Measurements from ENCODE around the gene CLDN9.

Gene CLDN9

DNA sequence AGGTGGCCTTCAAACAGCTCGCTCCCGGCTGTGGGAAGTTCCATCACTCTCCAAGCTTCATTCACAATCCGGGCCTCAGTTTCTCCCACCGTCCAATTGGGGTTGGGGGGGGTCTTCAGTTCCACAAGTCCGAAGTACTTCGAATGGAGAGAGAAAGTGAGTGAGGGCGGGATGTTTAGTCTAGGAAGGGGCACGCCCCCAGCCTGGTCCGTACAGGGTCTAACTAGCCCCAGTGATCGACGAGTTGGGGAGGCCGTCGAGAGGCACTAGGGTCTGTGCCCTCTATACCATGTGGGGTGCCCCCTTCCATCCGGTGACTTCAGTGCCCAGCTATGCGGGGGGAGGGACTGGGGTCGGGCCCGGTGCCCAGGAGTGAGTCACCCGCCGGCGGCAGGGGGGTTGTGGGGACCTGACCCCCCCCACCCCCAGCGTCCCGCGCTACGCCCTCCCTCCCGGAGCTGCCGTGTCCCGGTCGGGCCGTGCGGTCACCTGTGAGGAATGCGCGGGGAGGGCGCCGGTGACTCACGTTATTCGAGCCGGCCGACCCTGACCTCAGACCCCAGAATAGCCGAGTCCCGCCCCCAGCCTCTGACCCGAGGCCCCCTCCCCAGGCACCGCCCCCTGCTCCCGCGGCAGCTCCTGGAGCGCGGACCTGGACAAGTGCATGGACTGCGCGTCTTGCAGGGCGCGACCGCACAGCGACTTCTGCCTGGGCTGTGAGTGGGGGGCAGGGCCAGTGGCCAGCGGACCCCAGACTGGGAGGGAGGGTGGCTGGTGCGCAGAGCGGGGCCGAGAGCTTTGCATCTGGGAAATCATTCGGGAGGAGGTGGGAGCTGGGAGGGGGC is 8.1 kb downstream of the CLDN9 start:
- no peak for DNase-seq

DNA sequence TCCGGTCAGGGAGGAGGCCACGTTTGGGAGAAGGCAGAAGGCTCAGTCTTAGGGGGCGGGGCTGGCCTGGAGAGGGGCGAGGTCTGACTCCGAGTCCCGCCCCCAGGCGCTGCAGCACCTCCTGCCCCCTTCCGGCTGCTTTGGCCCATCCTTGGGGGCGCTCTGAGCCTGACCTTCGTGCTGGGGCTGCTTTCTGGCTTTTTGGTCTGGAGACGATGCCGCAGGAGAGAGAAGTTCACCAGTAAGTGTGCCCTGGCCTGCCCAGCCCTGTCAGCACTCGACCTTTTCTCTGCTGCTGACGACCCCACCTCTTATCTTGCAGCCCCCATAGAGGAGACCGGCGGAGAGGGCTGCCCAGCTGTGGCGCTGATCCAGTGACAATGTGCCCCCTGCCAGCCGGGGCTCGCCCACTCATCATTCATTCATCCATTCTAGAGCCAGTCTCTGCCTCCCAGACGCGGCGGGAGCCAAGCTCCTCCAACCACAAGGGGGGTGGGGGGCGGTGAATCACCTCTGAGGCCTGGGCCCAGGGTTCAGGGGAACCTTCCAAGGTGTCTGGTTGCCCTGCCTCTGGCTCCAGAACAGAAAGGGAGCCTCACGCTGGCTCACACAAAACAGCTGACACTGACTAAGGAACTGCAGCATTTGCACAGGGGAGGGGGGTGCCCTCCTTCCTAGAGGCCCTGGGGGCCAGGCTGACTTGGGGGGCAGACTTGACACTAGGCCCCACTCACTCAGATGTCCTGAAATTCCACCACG is 8.9 kb downstream of the CLDN9 start:
- DNase-seq = peak; percentile 58

DNA sequence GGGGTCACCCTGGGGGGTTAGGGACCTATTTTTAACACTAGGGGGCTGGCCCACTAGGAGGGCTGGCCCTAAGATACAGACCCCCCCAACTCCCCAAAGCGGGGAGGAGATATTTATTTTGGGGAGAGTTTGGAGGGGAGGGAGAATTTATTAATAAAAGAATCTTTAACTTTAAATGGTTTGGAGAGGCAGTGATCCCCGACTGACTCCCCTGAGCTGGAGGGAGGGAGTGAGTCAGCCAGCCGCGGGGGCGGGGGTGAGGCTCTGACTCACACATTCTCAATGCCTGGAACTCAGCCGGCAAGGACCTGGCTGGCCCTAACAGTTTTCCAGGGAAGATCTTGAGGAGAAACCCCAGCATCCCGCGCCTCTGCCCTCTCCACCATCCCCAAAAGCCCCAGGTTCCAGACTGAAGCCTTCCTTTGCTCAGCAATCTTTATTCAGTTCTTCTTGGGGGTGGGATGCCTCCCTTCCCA is 9.5 kb downstream of the CLDN9 start:
- DNase-seq = peak; percentile 31

DNA sequence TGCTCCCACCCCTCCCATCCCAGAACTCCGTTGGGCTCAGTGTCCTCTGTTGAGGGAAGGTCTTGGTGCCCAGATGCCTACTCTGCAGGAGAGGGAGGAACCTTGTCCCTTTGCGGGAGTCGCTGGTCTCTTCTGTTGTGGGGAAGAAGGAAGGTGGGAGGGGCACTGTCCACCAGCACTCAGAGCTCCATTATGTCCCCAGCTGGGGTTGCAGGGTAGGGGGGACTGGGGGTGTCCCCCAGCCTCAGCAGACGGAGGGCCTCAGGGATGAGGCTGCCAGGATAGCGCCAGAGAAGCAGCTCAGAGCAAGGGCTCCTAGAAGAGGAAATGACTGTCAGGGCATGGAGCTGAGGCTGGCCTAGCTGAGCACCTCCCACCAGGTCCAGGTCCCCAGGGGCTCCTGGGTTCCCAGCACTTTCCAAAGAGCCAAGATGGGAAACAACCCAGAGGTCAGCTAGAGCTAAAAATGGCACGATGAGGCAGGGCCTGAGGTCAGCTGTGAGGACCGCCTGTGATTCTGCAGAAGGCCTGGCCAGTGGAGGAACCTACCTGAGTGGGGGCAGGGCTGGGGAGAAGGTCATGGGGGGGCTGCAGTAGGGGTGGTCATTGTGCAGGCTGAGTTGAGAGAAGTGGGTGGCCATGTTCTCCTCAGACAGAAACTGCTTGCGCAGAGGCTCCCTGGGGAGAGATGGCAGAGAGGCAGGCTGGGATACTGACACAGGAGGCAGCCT is 10.1 kb downstream of the CLDN9 start:
- DNase-seq = no peak

DNA sequence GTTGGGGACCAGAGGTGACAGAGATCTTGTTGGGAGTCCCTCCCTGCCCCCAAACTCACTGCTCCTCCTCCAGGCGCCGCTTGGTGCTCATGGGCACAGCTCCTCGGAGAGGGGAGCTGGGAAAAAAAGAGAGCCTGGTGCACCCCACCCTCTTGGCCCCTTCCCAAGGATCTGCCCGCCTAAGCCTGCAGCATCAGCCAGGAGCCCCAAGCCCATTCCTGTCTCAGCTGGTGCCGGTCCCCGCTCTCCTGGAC is 10.6 kb downstream of the CLDN9 start:
- DNase-seq = no peak

DNA sequence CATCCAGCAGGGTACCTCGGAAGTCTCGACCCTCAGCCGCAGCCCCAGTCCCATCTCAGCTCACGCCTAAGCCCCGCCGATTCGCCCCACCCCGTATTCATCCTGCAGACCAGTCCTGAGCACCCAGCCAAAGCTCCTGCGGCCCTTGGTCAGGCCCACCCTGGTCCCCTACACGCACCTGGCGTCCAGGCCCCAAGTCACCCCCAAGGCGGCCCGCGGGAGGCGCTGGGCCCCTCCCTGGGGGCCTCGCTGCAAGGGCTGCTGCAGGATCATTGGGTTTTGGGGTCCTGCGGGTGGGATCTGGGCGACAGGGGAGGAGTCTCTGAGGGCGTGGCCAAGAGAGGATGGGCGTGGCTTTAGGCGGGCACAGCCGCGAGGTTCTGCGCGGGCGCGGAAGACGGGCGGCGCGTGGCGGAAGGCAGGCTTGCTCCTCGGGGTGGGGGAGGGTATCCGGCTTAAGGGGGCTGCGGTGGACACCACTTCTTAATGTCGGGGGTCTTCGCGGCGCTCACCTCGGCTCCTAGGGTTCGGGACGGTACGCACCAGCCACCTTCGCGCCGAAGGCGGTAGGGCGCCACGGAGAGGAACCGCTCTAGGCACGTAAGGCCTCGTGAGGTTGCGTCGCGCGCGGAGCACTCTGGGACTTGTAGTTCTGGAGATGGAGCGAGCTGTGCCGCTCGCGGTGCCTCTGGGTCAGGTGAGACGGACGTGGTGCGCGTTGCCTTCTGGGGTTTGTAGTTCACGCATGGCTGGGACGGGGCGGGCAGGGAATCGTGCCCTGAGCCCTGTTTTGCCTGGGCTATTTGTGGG is 11.2 kb downstream of the CLDN9 start, which contains the start of the genes HCFC1R1 and THOC6:
HCFC1R1 (minus strand) TSS at position 274 of the 810 bp plus-strand sequence; CDS start at position 273, 1 bp downstream.
THOC6 (plus strand) TSS at position 367 of the 810 bp plus-strand sequence; CDS start at position 659, 292 bp downstream.
- DNase-seq = peak; percentile 95

DNA sequence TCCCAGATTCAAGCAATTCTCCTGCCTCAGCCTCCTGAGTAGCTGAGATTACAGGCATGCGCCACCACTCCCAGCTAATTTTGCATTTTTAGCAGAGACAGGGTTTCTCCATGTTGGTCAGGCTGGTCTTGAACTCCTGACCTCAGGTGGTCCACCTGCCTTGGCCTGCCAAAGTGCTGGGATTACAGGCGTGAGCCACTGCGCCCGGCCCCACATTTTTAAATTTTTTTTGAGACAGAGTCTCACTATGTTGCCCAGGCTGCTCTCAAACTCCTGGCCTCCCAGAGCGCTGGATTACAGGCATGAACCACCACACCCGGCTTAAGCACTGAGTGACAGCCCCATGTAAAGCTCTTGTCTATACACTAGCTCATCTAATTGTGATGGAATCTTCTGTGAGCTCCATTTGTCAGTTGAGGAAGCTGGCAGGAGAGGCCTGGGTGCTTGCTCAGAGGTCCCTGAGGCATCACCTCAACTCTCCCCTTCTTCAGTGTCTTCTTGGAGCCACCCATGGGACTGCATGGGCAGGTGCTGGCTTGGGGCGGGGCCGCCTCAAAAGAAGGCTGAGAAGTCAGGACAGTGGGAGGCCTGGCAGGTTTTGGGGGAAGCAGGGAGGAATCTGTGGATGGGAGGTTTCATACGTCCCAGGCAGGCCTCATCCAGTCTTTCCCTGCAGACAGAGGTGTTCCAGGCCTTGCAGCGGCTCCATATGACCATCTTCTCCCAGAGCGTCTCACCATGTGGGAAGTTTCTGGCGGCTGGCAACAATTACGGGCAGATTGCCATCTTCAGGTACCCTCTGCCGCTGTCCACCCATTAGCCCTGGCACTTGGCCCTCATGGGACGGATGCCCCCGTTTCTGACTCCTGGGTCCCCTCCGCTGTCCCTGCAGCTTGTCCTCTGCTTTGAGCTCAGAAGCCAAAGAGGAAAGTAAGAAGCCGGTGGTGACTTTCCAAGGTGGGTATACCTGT is 12.6 kb downstream of the CLDN9 start:
- DNase-seq = no peak

DNA sequence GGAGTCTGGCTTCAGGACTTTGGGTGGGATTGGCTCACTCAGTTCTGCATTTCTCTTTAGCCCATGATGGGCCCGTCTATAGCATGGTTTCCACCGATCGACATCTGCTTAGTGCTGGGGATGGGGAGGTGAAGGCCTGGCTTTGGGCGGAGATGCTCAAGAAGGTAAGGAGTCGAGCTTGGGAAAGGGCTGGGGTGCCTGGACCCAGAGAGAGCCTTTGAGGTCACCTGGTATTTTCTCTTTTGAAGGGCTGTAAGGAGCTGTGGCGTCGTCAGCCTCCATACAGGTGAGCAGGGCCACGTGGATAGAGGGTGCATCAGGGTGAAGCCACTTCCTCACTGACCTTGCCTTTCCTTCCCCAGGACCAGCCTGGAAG is 13.3 kb downstream of the CLDN9 start:
- no peak for DNase-seq

DNA sequence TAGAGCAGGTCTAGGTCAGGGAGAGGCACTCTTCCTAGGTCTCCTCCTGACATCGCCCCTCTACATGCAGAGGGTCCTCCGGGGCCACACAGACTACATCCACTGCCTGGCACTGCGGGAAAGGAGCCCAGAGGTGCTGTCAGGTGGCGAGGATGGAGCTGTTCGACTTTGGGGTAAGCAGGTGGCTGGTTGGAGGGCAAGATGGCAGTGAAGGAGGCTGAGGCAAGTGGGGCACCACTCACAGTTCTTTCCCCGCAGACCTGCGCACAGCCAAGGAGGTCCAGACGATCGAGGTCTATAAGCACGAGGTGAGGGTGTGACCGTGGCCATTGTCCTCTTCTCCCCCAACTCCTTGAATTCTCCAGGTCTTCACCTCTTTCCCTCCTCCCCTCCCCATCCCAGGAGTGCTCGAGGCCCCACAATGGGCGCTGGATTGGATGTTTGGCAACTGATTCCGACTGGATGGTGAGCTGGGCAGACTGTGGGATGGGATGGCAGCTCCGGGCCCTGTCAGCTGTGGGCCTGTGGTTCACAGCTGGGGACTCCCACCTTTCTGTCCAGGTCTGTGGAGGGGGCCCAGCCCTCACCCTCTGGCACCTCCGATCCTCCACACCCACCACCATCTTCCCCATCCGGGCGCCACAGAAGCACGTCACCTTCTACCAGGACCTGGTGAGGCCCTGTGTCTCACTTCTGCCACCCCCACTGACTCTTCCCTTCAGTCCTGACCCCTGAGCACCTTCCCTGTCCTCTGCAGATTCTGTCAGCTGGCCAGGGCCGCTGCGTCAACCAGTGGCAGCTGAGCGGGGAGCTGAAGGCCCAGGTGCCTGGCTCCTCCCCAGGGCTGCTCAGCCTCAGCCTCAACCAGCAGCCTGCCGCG is 14.1 kb downstream of the CLDN9 start:
- DNase-seq = no peak

DNA sequence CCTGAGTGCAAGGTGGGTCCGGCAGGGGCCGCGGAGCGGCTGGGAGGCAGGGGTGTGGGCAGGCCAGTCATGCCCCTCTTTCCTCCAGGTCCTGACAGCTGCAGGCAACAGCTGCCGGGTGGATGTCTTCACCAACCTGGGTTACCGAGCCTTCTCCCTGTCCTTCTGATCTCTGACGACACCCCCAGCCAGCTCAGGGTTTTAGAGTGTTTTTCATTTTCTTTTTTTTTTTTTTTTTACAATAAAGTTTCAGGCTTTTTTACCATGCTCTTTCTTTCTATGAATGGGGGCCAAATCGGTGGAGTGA is 14.7 kb downstream of the CLDN9 start:
- no peak for DNase-seq

DNA sequence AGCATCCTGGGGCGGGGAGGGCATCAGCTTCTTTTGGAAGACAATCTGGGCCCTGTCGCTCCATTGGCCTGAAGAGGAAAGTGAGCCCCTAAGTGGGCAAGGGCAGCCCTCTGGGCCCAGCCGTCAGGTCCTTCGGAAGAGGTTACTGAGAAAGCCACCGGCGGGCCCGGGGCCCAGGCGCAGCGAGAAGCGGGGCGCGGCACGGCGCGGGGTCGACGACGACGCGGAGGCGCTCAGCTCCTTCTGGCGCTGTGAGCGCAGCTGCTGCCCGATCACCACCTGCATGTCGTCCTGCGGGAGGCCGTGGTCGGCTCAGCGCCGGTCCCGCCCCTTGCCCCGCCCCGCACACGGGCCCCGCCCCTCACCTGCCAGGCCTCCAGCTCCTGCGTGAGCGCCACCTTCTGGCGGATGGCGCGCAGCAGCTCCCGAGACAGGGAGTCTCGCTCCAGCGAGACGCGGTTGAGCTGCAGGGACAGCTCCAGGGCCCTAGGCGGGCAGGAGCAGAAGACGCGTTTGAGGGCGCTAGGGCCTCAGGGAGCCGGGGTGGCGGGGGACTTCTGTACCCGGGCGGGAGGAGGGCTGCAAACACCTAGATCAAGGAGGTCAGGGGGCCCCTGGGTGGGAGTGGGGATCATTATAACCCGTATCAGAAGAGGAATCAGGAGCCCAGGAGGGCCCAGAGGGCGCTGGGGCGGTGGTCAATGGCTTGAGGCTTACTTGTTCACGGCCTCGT is 15.4 kb downstream of the CLDN9 start:
- peak; percentile 69 for DNase-seq

DNA sequence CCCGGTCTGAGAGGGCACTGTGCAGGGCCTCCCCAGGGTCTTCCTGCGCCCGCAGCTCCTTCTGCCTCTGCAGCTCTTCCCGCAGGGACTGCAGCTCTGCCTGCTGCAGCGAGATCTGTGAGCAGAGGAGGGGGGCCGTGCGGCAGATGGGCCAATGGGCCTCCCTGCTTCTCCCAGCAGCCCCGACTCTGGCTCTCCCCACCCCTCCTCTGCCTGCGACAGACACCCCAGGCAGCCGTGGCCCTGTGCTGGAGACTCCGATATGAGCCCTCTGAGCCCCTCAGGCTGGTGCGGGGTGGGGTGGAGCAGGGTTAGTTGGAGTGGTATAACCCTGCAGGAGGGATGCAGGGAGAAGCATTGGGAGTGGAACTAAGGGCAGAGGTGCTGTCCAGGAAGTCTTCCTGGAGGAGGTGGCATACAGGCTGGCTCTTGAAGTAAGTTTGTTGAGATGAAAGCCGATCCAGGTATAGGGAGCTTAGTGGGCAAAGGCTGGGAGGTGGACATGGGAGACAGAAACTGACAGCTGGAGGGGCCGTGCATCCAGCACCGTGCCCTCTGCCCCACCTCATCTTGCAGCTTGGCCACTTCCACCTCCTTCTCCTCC is 16.1 kb downstream of the CLDN9 start:
- DNase-seq = no peak

DNA sequence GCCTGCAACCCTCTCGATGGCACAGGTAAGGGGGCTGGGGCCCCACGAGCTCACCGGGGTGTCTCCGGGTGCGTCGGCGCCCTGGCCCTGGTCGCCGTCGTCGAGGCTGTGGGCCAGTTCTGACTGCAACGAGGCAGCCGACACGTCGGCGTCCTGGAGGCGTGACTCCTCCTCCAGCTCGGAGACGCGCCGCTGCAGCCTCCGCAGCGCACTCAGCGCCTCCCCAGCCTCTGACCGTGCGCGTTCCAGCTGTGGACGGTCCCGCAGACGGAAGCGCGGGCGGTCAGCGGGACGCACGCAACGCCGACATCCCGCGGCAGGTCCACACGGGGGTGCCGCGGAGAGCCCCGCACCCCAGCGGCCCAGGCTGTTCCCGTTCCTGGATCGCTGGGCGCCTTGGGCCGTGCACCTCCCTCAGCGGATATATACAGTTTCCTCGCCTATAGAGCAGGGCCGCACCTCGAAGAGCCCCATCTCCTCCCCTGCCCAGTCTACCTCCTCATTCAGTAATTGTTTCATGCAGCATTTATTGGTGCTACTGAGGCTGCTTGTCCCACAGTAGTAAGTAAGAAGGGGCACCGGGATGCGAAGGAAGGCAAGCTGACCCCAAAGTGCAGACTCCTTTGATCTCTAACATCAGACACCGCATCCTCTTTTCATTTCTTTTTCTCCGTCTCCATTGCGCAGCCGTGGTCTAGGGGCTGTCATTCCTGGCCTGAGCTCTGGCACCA is 16.9 kb downstream of the CLDN9 start:
- DNase-seq = no peak

DNA sequence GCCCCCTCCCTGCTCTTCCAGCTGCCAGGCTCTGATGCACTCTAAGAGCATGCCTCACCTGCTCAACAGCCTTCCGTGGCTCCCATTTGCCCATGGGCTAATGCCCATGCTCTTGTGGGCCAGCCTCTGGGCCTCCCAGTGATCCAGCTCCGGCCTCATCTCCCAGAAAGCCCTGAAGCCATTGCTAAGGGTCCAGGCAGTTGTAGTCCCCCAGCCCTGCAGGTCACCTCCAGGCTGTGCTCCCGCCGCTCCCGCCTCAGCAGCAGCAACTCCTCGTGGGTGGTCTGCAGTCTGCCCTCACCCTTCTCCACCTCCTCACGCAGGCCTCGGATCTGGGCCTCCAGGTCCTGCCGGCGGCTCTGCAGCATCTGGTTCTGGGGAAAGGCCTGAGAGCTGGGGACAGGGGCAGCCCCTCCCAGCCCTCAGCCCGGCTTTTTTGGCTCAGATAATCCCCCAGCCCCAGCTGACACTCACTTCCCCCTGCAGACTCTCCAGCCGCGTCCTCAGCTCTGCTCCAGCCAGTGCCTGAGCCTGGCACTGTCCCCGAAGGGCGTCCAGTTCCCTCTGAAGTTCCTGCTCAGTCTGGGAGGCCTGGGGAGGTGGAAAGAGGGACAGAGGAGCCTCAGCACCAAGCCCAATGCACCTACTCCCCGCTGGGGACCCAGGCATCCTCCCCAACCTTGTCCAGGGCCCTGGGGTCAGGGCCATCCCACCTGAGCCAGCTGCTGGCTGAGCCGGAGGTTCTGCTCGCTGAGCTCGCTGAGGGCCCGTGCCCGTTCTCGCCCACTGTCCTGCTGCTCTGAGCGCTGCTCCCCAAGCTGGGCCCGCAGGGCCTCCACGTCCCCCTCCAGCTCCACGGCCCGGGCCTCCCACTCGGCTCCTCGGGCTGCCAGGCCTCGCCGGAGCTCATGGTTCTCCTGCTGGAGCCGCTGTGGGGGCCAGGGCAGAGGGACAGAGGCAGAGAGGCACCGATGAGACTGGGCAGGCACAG is 17.8 kb downstream of the CLDN9 start:
- no peak for DNase-seq

DNA sequence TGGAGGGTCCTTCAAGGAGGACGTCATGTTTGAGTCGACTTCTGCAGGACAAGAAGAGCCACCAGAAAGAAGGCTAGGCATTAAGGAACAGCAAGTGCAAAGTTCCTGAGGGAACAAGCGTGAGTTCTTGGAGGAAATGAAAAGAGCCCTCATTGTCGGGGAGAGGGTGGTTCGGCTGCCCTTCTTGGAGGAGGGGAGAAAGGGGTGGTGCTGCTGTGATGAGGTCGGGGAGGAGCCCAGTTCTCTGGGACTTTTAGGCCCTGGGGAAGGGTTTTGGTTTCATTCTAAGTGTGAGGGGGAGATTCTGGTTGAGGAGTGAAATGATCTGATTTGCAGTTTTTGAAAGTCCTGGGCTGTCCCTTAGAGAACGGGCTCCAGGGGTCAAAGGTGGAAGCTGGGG is 19.9 kb downstream of the CLDN9 start:
- DNase-seq = no peak

DNA sequence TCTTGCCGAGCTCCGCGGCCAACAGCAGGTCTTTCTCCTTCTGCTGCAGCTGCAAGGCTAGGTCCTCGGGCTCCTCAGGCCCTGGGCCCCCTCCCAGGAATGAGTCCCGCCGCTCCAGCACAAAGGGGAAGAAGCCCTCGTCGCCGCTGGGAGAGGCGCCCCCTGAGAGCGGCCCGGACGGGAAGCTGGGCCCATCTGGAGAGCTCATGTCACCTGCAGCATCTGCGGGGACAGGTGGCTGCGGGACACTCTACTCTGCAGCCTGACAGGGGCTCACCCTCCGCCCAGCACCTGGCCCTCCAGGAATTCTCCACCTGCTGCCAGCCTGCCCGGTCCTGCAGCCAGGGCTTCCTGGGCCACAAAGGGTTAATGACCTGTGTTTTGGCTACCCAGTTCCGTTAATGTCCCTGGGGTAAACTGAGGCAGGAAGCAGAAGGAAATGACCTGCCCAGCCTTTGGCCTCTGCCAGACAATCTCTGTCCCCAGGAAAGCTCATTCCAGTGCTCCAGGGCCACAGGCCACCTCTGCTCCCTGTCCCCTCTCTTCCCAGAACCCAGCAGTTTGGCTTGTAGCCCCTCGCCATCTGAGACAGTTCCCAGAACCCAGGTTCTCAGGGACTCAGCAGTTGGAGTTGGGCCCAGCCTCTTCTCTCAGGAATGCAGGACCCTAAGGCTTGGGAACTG is 22.7 kb downstream of the CLDN9 start:
- no peak for DNase-seq

All from DMS 273 treated with DMSO at 0.1 percent for 48 hours (cell line).